Mammary epithelial cell (primary cell): Measurements from ENCODE around the gene C1QC.

Source experiments
- EZH2 ChIP-seq: IDR thresholded peaks from 2 replicates; pipeline ENCODE4 v1.6.1; 2012; ENCODE audit warnings: low read length, inconsistent platforms, borderline replicate concordance
- TF ChIP-seq, protein P1 (sequence below), 2 donors: IDR thresholded peaks in 1 of 2; conservative IDR thresholded peaks in 1 of 2; 2 replicates each; pipeline ENCODE4 v1.5.1; 2011 to 2012; ENCODE audit warnings: inconsistent platforms in 2 of 2, low read length in 2 of 2, mild to moderate bottlenecking in 2 of 2, control low read depth in 1 of 2, low read depth in 1 of 2; ENCODE audit not compliant: insufficient read depth in 1 of 2; ENCODE audit errors: extremely low read depth in 1 of 2

DNA sequence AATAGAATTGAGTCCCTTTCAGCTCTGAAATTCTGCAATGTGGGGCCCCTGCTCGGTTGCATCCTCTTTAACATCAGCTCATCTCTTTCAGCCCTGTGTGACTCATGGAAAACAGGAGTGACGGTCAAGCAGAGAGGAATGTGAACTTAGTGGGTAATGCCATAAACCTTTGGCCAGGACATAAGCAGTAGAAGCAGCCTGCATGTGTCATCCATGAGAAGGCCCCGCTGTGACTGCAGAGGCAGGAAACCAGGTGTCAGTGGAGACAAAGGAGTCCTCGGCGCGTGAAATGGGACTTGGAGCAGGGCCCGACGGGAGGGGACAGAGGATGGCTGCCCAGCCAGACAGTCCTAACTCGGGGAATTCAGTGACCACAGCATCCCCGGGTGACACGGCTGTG lies 46.1 kb downstream of the C1QC start:
- TF ChIP-seq, protein P1, sequence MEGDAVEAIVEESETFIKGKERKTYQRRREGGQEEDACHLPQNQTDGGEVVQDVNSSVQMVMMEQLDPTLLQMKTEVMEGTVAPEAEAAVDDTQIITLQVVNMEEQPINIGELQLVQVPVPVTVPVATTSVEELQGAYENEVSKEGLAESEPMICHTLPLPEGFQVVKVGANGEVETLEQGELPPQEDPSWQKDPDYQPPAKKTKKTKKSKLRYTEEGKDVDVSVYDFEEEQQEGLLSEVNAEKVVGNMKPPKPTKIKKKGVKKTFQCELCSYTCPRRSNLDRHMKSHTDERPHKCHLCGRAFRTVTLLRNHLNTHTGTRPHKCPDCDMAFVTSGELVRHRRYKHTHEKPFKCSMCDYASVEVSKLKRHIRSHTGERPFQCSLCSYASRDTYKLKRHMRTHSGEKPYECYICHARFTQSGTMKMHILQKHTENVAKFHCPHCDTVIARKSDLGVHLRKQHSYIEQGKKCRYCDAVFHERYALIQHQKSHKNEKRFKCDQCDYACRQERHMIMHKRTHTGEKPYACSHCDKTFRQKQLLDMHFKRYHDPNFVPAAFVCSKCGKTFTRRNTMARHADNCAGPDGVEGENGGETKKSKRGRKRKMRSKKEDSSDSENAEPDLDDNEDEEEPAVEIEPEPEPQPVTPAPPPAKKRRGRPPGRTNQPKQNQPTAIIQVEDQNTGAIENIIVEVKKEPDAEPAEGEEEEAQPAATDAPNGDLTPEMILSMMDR (conservative IDR thresholded peaks at IDR 0.05 in 1 of 2, IDR thresholded peaks at IDR 0.05 in 1 of 2; ENCODE audit: extremely low read depth in 1 of 2, insufficient read depth in 1 of 2, low read depth in 1 of 2, low read length in 2 of 2), result no peak
- TF ChIP-seq EZH2, result no peak
